ENCODE results near the gene ZBTB8B.

- no peak for TF ChIP-seq NFYB (IDR thresholded peaks at IDR 0.05; ENCODE audit: insufficient read depth, low read depth, low read length)
- TF ChIP-seq CTCF (IDR thresholded peaks at IDR 0.05 in 2 of 3, conservative IDR thresholded peaks at IDR 0.05 in 1 of 3; ENCODE audit: control insufficient read depth in 2 of 3, extremely low read depth in 1 of 3, insufficient read depth in 1 of 3, low read depth in 3 of 3, low read length in 3 of 3), result no peak
- TF ChIP-seq SREBF1 (IDR thresholded peaks at IDR 0.05; ENCODE audit: low read length), result no peak
- no peak for TF ChIP-seq BHLHE40 (IDR thresholded peaks at IDR 0.05; ENCODE audit: borderline replicate concordance in 1 of 2, low read depth in 2 of 2, low read length in 1 of 2)
- no peak for TF ChIP-seq PBX3 (IDR thresholded peaks at IDR 0.05; ENCODE audit: insufficient replicate concordance, low read depth, low read length)
- no peak for TF ChIP-seq SREBF2 (IDR thresholded peaks at IDR 0.05; ENCODE audit: low read length)
- TF ChIP-seq E2F4 (IDR thresholded peaks at IDR 0.05; ENCODE audit: low read depth, low read length), result no peak
- TF ChIP-seq NBN (IDR thresholded peaks at IDR 0.05), result no peak
- no peak for TF ChIP-seq POLR2A (IDR thresholded peaks at IDR 0.05; ENCODE audit: low read depth, low read length)
- no peak for TF ChIP-seq RAD51 (IDR thresholded peaks at IDR 0.05)
- TF ChIP-seq BCL11A (IDR thresholded peaks at IDR 0.05; ENCODE audit: low read depth, low read length), result no peak
- TF ChIP-seq HDAC2 (IDR thresholded peaks at IDR 0.05), result no peak
- no peak for TF ChIP-seq CREM (IDR thresholded peaks at IDR 0.05; ENCODE audit: low read depth)
- no peak for TF ChIP-seq ZNF274 (IDR thresholded peaks at IDR 0.05; ENCODE audit: insufficient read depth, insufficient read length)
Observed at GRCh38 chr1:32480761-32481160, 15.9 kb downstream of the ZBTB8B start.
